Activated T-cell treated with anti-CD3 and anti-CD28 coated beads, Interleukin-2, amount 50 U/mL, for 48 hours (primary cell): ENCODE measurements around the gene KIF26B.
"Not testable (repeated sequence)": the region's sequence is repeated elsewhere in the genome, so short reads cannot be mapped to it uniquely, and the experiment has no call there.

ENCODE experiments used
- DNase-seq, 2 experiments: peaks; one replicate each; pipeline ENCODE4 v3.0.0-alpha.2; 2020

The KIF26B gene

GRCh38 chr1:245396615-245397014, 241.8 kb downstream of the KIF26B start:
- DNase-seq: no peak

GRCh38 chr1:245397771-245398170, 243.0 kb downstream of the KIF26B start:
- no peak for DNase-seq

DNA sequence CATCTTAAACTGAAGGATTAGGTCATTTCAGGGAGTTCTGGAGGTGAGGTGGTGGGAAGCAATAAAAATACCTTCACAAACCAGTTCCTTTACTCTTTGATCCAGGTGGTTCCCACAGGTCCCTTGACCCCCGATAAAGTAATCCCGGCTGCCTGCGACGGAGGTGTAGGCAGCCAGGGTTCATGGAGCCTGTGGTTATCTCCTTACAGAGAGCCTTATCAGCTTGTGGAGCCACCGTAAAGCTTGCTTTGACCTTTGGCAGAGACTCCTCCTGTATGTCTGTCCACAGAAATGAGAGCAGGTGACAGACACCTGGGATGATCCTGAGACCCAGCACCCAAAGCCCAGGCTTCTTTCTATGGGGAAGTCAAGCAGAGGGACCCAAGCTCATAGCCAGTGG, 243.4 kb downstream of the KIF26B start:
- no peak for DNase-seq

- DNase-seq: no peak
These were observed 247.2 kb downstream of the KIF26B start for GRCh38 chr1:245401881-245402587.

GRCh38 chr1:245402998-245403397, 248.2 kb downstream of the KIF26B start:
- not testable (repeated sequence) for DNase-seq

DNA sequence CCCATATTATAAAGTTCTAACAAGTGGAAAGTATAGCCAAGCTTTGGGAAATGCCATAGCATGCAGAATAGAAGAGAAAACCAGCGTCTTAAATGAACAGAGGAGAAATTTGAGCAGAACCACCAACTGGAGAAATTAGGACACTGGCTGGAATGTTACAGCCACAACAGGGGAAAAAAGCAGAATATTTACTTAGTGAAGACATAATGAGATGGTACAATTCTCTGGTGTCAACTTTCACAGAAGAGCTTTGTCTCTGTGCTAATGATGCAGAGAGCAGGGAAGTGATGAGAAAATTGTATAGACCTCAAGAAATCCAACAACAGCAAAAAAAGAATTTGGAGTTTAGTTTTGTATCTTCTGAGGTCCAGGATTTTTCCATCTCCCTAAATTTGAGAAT, 249.7 kb downstream of the KIF26B start:
- DNase-seq: no peak

DNA sequence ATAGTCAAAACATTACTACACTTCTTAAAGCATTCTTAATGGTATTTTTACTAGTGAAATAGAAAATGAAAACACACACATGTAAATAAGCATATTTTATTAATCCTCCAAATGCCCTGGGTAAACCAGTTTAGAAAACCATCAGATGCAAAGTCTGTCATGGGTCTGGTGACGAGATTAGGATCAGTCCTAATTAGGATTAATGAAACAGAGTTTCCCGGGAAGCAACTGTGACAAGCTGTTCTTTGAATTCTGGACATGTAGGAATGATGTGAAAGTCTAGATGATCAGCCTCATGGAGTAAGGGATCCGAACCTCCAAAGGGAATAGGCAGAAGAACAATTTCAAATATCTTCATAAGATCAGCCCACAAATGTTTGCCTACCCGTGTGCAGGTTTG, 250.2 kb downstream of the KIF26B start:
- DNase-seq: no peak

- DNase-seq: no peak
These were observed 251.6 kb downstream of the KIF26B start for GRCh38 chr1:245406426-245406825.

DNA sequence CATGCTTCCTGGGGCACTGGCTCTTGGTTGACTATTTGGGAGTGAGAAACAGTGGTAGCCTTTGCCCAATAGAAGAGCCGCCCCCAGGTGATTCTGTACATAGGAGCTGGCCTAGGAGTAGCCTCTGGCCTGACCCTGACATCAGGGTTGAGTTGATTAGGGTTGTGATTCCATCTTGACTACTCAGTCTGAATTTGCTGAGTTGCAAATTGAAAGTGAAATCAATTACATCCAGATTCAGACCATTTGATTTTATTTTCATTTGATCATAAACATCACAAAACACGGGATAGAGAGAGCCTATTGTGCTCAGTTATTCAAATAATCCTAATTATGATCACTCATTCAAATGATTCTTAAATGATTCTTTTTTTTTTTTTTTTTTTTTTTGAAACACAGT, 253.2 kb downstream of the KIF26B start:
- DNase-seq: no peak

GRCh38 chr1:245409341-245410195, 254.8 kb downstream of the KIF26B start:
- no peak for DNase-seq

DNA sequence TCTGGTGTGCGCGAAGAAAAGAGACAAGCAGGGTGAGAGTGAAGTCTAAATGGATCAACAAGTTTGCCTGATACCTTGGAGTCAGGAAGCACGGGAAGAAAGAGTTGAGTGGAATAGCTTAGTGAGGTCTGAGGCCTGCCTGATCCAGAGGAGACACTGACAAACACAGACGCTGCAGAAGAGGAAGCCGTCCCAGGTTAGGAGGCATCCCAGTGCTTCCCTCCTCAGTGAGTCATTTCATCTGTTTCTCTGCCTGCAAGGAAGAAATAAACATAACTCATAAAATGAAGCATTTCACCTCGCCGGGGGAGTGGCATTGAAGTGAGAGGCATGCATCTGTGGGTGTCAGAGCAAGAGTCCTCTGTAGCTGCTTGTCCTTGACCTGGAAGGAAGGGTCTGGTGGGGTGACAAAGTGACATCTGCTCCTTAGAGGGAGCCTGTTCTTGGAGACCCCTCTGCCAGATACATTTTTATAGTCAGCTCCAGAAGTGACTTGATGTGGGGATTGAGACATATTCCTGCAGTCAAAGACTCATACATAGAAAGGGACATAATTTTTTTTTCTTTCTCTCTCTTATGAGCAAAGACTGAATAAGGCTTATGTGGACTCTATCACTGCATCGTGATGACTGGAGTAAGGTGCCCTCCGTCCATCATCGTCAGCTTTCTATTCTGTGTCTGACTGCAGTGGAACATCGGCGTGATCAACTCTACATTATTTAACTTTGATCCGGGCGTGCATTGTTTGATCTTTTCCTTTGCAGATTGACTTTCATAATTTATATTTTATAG, 256.7 kb downstream of the KIF26B start:
- DNase-seq: no peak

DNA sequence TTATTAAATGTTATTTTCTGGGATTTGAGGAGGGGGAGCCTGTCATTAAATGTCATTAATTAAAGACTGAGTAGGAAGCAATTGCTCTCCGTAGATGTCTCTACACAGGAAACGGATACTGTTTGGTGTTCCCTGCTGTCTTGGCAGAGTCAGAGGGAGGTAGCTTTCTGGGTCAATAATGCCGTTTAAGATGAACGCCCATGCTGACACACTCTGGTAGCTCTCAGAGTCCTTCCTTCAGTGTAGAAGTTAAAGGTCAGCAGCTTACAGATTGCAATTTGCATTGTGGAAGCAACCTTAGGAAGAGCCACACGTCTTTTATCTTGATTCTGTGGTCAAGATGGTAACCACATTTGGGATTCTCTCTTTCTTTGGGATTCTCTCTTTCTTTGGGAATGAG, 257.5 kb downstream of the KIF26B start:
- no peak for DNase-seq

DNA sequence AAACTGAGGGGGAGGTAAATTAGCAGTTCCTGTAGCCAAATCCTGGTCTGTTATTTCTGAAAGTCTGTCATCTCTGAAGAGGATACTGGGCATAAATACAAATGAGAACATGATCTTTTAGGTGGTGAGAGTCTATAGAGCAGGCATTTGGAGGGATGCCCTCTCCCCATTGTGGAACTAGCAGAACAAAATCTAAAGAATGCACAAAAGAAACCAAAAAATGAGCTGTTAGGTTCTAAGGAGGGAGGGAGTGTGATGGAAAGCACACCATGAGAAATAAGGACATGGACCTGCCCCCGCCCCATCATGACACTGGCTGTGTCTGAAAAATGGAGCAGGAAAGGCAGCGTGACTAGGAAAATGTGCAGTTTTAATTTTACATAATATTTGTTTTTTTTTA, 262.0 kb downstream of the KIF26B start:
- DNase-seq: no peak

DNA sequence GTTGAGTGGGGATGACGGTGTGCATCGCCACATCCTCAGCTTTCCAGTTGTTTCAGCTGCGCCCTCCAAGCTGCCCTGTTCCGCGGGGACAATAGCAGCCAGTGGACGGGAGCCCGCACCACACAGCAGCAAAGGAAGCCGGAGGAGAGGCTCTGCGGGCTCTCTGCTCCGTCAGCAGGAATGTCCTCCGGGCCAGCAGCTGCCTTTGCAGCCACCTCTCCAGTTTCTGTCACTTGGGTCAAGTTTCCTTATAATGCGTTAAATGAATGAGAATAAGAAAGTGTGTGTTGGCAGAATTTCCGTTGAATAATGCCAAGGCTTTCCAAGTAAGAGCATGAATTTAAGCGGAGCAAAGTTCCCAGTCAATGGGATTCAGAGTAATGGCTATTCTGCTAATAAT, 263.3 kb downstream of the KIF26B start:
- DNase-seq: no peak

GRCh38 chr1:245419461-245419978, 264.7 kb downstream of the KIF26B start:
- DNase-seq: no peak

DNA sequence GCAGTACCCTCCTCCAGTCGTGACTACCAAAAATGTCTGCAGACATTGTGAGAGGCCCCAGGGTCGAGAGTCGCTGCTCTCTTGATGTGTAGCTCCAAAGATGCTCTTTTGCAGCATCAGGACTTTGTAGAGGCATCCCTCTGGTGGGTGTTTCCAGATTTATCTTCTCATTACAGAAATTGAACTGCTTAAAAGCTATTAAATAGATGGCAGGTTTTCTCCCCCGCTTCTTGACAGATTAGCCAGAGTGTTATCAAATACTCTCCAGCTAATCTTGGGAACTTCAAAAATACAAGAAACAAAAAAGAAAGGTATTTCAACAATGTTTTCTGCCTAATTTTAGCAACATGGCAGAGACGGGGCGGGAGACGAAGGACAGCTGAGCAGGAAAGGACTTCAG, 265.2 kb downstream of the KIF26B start:
- DNase-seq: no peak

DNA sequence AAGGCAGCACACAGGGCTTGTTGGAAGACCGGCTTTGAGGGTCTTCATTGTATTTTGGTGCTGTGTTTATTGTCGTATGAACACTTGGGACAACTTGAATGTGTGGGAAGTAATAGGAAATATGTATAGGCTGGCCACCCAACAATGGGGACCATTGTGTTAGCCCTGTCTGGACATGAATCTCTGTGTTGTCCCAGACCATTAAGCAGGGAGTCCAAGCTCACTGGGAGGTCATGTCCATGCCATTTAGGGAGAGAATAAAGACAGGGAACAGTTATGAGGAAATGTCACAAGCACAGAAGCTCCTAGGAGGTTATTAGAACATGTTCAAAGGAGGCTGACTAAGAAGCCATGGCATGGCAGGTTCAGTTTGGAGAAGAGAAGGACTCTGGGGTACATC, 266.1 kb downstream of the KIF26B start:
- no peak for DNase-seq

- DNase-seq: no peak
These were observed 273.9 kb downstream of the KIF26B start for GRCh38 chr1:245428681-245429080.

DNA sequence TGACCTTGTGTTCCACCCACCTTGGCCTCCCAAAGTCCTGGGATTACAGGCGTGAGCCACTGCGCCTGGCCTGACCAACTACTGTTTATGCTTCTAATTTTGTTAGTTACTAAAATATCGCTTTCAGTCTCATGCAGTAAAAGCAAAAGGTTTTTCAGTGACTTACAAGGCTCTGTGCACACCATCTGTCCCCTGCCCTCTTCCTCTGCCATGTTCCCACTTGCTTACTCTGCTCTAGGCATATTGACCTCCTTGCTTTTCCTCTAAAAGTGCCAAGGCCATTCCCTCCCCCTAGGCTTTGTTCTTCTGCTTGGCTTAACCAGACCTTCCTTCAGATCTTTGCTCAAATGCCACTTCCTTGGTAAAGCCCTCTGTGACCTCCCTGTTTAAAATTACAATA, 276.9 kb downstream of the KIF26B start:
- no peak for DNase-seq

DNA sequence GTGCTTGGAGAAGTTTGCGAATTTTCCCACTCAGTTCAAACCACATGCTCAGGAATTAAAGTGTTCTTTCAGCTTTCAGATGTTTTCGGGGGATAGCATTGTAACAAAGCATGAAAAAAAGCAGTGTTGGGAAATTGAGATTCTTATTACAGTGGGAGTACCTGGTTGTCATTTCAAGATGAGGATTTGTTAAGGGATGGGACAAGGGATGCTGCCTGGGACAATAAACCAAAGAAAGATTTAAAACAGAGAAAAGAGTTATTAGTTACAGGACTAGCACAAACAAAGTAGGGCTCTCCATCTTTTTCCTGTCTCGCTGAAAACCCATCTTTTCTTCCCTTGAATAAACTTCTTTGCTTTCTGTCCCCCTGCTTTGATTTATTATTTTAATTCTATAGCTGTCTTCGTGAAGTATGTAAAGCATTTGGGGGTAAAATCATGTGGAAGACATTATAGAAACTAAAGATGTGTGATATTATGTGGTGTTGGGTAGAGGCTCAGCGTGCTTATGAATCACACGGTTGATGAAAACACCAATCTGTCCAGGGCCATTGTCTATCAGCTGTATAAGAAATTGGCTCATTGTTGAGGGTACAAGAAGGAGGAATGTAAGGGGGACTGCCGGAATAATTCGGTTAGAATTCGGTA, 277.6 kb downstream of the KIF26B start:
- DNase-seq: no peak

DNA sequence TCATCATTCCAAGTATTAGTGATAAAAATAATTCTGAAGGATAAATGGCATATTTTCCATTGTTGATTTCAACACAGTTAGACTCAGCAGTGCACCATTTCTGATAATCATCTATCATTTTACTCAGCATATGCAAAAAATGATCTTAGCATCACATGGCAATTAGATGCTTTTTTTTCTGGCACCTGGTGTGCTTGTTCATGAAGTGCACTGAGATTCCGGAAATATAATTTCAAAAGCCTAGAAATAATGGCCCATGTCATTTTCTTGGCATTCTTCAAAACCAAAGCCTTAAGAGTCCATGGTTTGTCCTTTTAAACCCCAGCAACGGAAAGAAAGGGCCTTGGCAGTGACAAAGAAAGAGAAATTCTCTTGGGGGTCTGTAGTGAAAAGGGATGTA, 278.8 kb downstream of the KIF26B start:
- no peak for DNase-seq

- DNase-seq: no peak
These were observed 279.5 kb downstream of the KIF26B start for GRCh38 chr1:245434280-245434679.

GRCh38 chr1:245436407-245436806, 281.6 kb downstream of the KIF26B start:
- DNase-seq: no peak
